GM12874 (cell line): ENCODE measurements around the gene ATG9B.

Experiments
- TF ChIP-seq, protein P1 (sequence below): IDR thresholded peaks from 2 replicates; pipeline ENCODE4 v1.5.1; 2011; ENCODE audit warnings: low read depth, mild to moderate bottlenecking, control low read depth, low read length, moderate library complexity; ENCODE audit not compliant: insufficient read depth

The ATG9B gene

GRCh38 chr7:151066273-151066974 is 42.1 kb upstream of the ATG9B start:
- TF ChIP-seq, protein P1, sequence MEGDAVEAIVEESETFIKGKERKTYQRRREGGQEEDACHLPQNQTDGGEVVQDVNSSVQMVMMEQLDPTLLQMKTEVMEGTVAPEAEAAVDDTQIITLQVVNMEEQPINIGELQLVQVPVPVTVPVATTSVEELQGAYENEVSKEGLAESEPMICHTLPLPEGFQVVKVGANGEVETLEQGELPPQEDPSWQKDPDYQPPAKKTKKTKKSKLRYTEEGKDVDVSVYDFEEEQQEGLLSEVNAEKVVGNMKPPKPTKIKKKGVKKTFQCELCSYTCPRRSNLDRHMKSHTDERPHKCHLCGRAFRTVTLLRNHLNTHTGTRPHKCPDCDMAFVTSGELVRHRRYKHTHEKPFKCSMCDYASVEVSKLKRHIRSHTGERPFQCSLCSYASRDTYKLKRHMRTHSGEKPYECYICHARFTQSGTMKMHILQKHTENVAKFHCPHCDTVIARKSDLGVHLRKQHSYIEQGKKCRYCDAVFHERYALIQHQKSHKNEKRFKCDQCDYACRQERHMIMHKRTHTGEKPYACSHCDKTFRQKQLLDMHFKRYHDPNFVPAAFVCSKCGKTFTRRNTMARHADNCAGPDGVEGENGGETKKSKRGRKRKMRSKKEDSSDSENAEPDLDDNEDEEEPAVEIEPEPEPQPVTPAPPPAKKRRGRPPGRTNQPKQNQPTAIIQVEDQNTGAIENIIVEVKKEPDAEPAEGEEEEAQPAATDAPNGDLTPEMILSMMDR = no peak

GRCh38 chr7:151065516-151065915 is 41.2 kb upstream of the ATG9B start:
- TF ChIP-seq, protein P1 = no peak

- TF ChIP-seq, protein P1 = no peak
These were observed 40.7 kb upstream of the ATG9B start for GRCh38 chr7:151064993-151065392.

DNA sequence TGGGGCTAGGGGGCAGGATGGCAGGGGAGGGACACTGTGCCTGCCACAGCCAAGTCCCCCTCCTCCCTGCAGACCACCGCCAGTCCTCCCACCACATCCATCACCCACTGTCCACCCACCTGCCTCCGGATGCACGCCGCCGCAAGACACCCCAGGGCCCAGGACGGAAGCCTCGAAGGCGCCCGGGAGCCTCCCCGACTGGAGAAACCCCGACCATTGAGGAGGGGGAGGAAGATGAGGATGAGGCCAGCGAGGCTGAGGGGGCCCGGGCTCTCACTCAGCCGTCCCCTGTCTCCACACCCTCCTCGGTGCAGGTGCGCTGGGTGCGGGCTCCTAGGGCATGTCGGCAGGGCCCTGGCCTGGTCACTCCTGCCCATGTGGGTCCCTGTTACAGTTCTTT is 40.2 kb upstream of the ATG9B start:
- TF ChIP-seq, protein P1 = no peak

GRCh38 chr7:151063212-151063561 is 38.9 kb upstream of the ATG9B start:
- TF ChIP-seq, protein P1 = no peak

- TF ChIP-seq, protein P1 = no peak
These were observed 38.3 kb upstream of the ATG9B start for GRCh38 chr7:151062399-151063211.

GRCh38 chr7:151062111-151062398 is 37.8 kb upstream of the ATG9B start:
- TF ChIP-seq, protein P1 = no peak
